Activated effector memory CD4-positive, alpha-beta T cell treated with Interleukin-2 at 50 U/mL for 16 hours (primary cell): ENCODE data around the gene HSPB7.
"Not testable (repeated sequence)": the region's sequence is repeated elsewhere in the genome, so short reads cannot be mapped to it uniquely, and the experiment has no call there.

Source experiments
- DNase-seq: peaks from one replicate; pipeline ENCODE4 v3.0.0-alpha.2; 2020

HSPB7 gene

DNA sequence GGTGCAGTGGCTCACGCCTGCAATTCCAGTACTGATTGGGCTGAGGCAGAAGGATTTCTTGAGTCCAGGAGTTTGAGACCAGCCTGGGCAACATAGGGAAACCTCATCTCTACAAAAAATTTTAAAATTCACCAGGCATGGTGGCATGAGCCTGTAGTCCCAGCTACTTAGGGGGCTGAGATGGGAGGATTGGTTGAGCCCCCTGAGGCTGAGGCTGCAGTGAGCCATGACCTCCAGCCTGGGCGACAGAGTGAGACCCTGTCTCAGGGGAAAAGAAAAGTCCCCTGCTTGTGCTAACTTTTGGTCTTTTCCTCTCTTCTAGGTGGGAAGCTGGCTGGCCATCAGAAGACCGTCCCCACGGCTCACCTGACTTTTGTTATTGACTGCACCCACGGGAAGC is 12.2 kb downstream of the HSPB7 start:
- no peak for DNase-seq

DNA sequence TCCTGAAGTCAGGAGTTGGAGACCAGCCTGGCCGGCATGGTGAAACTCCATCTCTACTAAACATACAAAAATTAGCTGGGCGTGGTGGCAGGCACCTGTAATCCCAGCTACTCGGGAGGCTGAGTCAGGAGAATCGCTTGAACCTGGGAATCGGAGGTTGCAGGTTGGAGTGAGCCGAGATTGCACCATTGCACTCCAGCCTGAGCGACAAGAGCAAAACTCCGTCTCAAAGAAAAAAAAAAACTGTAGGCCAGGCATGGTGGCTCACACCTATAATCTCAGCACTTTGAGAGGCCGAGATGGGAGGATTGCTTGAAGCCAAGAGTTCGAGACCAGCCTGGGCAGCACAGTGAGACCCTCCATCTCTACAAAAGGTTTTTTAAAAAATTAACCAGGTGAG is 16.6 kb downstream of the HSPB7 start:
- not testable (repeated sequence) for DNase-seq

DNA sequence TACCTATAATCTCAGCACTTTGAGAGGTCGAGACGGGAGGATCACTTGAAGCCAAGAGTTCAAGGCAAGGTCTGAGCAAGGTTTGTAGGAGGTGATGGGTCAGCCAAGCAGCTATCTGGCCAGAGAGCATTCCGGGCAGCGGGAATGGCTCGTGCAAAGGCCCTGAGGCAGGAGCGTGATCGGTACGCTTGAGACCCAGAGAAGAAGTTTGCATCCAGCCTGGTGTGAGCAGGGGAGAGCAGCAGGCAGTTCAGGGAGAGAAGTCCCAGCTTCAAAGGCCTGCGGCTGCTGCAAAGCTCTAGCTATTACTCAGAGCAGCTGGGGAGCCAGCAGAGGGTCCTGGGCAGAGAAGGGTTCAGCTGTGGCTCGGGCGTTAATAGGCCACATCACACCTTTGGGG is 18.9 kb downstream of the HSPB7 start:
- DNase-seq, result no peak

DNA sequence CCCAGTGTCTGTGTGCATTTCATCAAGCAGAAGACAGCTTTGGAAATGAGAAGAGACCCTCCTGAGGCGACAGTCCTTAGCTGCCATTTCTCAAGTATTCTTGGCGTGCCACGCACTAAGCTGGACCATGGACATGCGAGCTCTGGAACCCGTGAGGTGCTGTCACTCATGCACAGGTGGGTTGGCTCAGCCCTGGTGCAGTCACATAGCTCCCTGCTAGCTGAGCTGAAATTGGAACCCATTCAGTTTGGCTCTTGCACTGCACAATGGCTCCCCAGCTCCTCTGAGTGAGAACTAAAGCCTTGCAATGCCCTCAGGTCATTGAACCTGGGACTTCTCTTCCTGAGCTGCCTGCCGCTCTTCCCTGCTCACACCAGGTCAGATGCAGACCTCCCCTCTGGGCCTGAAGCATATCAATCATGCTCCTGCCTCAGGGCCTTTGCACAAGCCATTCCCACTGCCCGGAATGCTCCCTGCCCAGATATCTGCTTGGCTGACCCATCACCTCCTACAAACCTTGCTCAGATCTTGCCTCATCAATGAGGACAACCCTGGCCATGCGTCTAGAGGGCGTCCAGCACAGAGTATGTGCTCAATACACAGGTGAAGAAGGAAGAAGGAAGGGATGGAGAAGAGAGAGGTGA is 20.1 kb downstream of the HSPB7 start:
- no peak for DNase-seq

GRCh38 chr1:15997076-15997585 is 20.7 kb downstream of the HSPB7 start:
- no peak for DNase-seq

- peak; percentile 25 for DNase-seq
Observed at GRCh38 chr1:15994590-15995351, 23.1 kb downstream of the HSPB7 start.

- DNase-seq, result no peak
Observed at GRCh38 chr1:15994081-15994480, 23.8 kb downstream of the HSPB7 start.

GRCh38 chr1:15993666-15994065 is 24.2 kb downstream of the HSPB7 start:
- DNase-seq, result no peak

DNA sequence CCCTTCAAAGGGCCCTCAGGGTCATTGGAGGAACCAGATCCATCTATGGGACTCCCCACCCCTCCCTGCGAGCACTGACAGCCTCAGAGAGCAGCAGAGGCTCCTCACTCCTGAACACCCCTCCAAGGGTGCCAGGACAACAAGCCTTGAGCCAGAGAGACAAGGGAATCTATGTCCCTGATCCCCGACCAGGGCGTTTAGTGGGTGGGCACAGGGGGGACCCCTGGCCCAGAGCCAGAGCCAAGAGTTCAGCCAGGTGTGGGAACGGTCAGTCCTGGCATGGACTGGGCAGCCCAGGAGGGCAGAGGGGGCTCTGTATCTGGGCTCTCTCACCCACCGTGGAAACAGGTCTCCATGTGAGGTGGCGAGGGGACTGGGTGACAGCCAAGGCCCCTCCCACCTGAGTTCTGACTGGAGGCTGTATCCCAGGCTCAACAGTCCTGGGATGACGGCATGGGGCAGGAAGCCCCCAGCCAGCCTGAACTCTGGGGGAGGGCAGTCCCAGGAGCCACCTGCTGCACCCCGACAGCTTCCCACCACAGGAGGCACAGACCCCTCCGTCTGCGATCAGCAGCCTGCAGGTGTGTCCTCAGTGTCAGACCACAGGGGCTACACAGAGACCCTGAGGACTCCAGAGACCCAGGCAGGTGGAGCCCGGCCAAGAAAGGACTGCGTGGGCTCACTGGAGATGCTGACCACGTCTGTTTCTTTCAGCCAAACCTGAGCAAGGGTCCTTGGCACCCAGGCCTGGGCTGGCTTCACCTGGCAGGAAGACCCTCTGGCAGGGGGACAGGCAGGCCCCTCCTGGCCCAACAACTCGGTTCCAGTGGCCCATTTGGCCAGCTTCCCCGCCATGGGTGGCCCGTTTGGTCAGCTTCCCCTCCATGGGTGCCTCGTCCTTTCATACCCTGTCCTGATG is 25.0 kb downstream of the HSPB7 start:
- no peak for DNase-seq

- DNase-seq, result no peak
Observed at GRCh38 chr1:15992187-15992553, 25.7 kb downstream of the HSPB7 start.

- DNase-seq, result no peak
Observed at GRCh38 chr1:15991427-15992186, 26.2 kb downstream of the HSPB7 start.

DNA sequence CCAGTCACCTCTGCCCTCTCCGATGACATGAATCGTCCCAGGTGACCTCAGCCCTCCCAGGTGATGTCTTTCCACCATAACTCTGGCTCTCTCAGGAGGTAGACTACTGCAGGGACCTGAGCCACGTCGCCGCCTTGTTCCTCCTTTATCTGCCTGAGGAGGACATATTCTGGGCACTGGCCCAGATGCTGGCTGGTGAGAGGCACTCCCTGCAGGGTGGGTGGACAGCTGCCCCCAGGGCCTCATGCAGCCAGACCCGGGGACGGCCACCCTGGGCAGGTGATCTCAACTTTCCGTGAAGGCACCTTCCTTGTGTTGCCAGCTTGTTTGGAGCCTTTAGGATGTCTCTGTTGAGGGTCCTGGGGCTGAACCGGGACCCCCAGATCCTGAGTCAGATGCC is 28.1 kb downstream of the HSPB7 start:
- DNase-seq, result no peak

- no peak for DNase-seq
Observed at GRCh38 chr1:15988856-15989736, 28.7 kb downstream of the HSPB7 start.

GRCh38 chr1:15985611-15986297 is 32.1 kb downstream of the HSPB7 start:
- no peak for DNase-seq

DNA sequence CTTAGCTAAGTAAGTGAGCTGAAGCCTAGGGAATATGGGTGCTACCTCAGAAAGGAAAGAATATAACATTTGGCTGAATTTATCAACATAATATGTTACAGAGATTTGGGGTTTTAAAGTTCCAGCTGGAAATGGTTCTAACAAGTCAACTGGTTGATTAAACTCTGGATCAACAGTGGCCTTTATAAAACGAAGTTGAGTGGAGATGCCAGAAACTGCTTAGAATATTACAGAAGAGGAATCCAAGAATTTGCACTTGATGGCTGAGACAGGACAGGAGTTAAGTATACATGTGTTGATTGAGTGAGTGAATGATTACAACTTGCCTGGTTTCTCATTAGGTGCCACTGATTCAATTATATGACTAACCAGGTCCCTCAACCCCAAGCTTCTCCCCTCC is 34.6 kb downstream of the HSPB7 start:
- DNase-seq, result no peak

DNA sequence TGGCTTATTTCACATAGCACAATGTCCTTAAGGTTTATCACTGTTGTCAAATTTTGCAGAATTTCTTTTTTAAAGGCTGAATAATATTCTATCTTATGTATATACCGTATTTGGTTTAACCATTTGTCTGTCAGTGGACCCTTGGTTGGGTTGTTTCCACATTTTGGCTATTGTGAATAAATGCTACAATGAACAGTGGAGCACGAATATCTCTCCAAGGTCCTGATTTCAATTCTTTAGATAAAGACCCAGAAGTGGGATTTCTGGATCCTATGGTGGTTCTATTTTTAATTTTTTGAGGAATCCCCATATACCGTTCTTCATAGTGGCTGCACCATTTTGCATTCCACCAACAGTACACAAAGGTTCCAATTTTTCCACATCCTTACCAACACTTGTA is 36.2 kb downstream of the HSPB7 start:
- DNase-seq, result no peak

DNA sequence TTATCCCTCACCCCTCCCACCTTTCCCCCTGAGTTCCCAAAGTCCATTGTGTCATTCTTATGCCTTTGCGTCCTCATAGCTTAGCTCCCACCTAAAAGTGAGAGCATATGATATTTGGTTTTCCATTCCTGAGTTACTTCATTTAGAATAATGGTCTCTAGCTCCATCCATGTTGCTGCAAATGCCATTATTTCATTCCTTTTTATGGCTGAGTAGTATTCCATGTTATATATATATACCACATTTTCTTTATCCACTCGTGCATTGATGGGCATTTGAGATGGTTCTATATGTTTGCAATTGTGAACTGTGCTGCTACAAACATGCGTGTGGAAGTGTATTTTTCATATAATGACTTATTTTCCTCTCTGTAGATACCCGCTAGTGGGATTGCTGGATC is 39.9 kb downstream of the HSPB7 start:
- not testable (repeated sequence) for DNase-seq

GRCh38 chr1:15975805-15976680 is 41.8 kb downstream of the HSPB7 start, which contains the start of gene ZBTB17:
TSS of gene ZBTB17 (minus strand) at chr1:15976101. CDS start at chr1:15948495, 27,606 bp downstream.
- DNase-seq, result peak; percentile 92

- DNase-seq, result no peak
Observed at GRCh38 chr1:15975358-15975804, 42.5 kb downstream of the HSPB7 start.

- no peak for DNase-seq
Observed at GRCh38 chr1:15974855-15975254, 43.0 kb downstream of the HSPB7 start.
